ENCODE results near the gene MAGI2. TPM values are rescaled to one million over a fixed set of nuclear protein-coding genes. Genes with fewer than 3 reads are reported as not detected.

MAGI2 gene
- total RNA-seq, 1 experiment from 2014 or later, result 14.3 TPM

- Histone ChIP-seq H3K79me1 (ENCODE audit: insufficient read depth, low read depth, low read length, poor library complexity, severe bottlenecking) (no peaks in the 10 kb centered on the region), H2AK5ac (ENCODE audit: insufficient read length, low read length) (no peak overlapping the region)
- no peak overlapping the region for H3K27ac Mint-ChIP-seq
Observed at GRCh38 chr7:78567836-78568235, 885.6 kb downstream of the MAGI2 start.

More at GRCh38 chr7:78567836-78568235, 885.6 kb downstream of the MAGI2 start:
- WGBS (ENCODE audit: extremely low coverage, insufficient read length, low lambda C conversion rate), result no CpG with 5 or more reads among the region's 2 CpGs
- Histone ChIP-seq H3K4me2 (ENCODE audit: insufficient read depth, insufficient read length, low read length) (no peak overlapping the region), H3K23ac (ENCODE audit: insufficient read length, low read depth, low read length) (no peak overlapping the region), H3K23me2 (ENCODE audit: insufficient read length, low read depth, low read length, poor library complexity, severe bottlenecking) (no peaks in the 10 kb centered on the region), H4K5ac (ENCODE audit: insufficient read length, low read depth, low read length) (no peak overlapping the region), H2BK5ac (ENCODE audit: insufficient read length, low read length) (no peak overlapping the region), H4K20me1 (ENCODE audit: control insufficient read depth, insufficient read depth, insufficient read length) (no peaks in the 10 kb centered on the region), H4K8ac (replicated peaks; ENCODE audit: insufficient read length, low read depth, low read length) (no peak overlapping the region), H3K18ac (ENCODE audit: insufficient read length, low read depth, low read length) (no peak overlapping the region), H2BK20ac (ENCODE audit: low read depth, low read length, poor library complexity, severe bottlenecking) (no peak overlapping the region), H2BK12ac (ENCODE audit: insufficient read length, low read depth, low read length) (no peak overlapping the region), H3K79me2 (ENCODE audit: insufficient read depth, low read length) (no peaks in the 10 kb centered on the region), H3K4ac (ENCODE audit: low read depth, low read length) (no peak overlapping the region), H3K9me3 (ENCODE audit: control insufficient read depth, low read depth, low read length) (no peaks in the 10 kb centered on the region), H3K27ac (ENCODE audit: insufficient read length, low read depth, low read length) (no peak overlapping the region), H3K14ac (ENCODE audit: insufficient read depth, low read length) (no peak overlapping the region), H2BK15ac (ENCODE audit: low read depth, low read length) (no peak overlapping the region), H3K27me3 (ENCODE audit: insufficient read depth, low read length) (no peaks in the 10 kb centered on the region), H2AFZ (ENCODE audit: low read length) (no peak overlapping the region), H3T11ph (ENCODE audit: low read length) (no peak overlapping the region), H2BK120ac (ENCODE audit: low read depth, low read length, poor library complexity, severe bottlenecking) (no peak overlapping the region), H3K56ac (ENCODE audit: insufficient read length, low read depth, low read length) (no peak overlapping the region), H4K91ac (ENCODE audit: insufficient read length, low read depth, low read length) (no peak overlapping the region), H3K4me1 (ENCODE audit: insufficient read depth, low read length) (peaks cover 9% of the 10 kb centered on the region; the same call in 1 of the 2 replicates), H3K9ac (ENCODE audit: extremely low read depth, insufficient read length, low read length) (no peak overlapping the region)
- no peak overlapping the region for H3K4me3 Mint-ChIP-seq
- peaks cover 0 to 6% (median 0%) of the 10 kb centered on the region in 3 experiments; a peak in 1 of 7 replicates for H3K36me3 Mint-ChIP-seq (ENCODE audit: insufficient read depth in 1 of 3, low read depth in 3 of 3)
- no peak for TF ChIP-seq CTCF (conservative IDR thresholded peaks at IDR 0.05)
- DNase-seq, result no peak
- H3K4me1 Mint-ChIP-seq, result peaks cover 26 to 33% of the 10 kb centered on the region in 2 experiments
- H3K27me3 Mint-ChIP-seq (ENCODE audit: low read depth), result no peaks in the 10 kb centered on the region
- H3K9me3 Mint-ChIP-seq, result no peaks in the 10 kb centered on the region
